HG03196 (cell line): ENCODE measurements around the gene RRN3.
"Not testable (repeated sequence)": the region's sequence is repeated elsewhere in the genome, so short reads cannot be mapped to it uniquely, and the experiment has no call there.

Source experiments
- ATAC-seq: cut with Tn5 transposase; IDR thresholded peaks from one replicate; pipeline ENCODE4 v1.9.1; 2021; ENCODE audit not compliant: unreplicated experiment

RRN3 gene

DNA sequence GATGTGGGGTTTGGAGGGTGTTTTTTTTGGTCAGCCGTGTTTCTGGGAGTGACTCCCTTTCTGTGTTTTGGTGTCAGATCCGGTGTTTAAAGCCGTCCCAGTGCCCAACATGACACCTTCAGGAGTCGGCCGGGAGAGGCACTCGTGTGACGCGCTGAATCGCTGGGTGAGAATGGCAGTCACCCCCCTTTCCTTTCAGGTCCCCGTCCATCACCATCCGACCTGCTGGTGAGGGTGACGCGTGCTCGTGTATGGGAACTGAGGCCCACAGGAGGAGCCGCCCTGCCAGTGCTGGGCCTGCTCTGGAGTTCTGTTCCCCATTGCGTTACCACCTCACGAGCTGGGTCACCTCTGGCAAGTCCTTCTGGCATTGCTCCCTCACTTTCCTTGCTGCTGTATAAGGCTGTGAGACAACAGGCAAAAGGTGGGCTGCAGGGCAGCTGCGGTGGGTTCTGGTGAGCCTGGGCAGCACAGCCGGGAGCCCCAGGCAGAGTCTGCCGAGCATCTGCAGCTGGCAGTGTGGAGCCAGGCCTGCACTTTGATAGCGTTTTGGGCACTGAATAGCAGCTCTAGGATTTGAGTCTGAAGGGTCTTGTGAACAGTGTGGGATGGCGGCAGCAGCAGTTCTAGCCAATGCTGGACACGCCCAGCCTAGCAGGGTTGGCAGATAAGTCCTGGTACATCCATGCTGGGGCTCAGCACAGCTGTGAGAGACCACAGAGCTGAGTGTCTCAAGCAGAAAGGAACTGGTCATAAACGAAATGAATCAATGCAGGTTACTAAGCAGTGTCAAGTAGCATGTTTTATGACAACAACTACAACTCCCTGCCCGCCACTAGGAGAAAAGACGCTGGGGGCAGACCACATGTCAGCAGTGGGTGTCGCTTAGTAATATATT is 65.0 kb downstream of the RRN3 start:
- not testable (repeated sequence) for ATAC-seq

DNA sequence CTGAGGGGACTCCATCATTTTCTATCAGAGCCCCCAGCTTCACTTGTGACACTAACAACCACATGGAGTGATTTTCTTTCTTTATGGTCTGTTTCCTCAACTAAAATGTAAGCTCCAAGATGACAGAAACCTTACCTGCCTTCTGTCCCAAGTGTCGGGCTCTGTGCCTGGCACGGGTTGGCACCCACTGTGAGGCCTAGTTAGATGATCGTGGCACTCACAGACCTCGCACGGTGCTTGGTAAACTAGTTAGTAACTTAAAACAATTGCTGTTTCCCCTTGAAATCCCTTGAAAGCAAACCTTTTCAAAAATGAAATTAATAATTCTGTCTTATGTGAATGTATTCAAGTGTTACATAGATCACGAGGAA is 65.7 kb downstream of the RRN3 start:
- ATAC-seq: not testable (repeated sequence)

DNA sequence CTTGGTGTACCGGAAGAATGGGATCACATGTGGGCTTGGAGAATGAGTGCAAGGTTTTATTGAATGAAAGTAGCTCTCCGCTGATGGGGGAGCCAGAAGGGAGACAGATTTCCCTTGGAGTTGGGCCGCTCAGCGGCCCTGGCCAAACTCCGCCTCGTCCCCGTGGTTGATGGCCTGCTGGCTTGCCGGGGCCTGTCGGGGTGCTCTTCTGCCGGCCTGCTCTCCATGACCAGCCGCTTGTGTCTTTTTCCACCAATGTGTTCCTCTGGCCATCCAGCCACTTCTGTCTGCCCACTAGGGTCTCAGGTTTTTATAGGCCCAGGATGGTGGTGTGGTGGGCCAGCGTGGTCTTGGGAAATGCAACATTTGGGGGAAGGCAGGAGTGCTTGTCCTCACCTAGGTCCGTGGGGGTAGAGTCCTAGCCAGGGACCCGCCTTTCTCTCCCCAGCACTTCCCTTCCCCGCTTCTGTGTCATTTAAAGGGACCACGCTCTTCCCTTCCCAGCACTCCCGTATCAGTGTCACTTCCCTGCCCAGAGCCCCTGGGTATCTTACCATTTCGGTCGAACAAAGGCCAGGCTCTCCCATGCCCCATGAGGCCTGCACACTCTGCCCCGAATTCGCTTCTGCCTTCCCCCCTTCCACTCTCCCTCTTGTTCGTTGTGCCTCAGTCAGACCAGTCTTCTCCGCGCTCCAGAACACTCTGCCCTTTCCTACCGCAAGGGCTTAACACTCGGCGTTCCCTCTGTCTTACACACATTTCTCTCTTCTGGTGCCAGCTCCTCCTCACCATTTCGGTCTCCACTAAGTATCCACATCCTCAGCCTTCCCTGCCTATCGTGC is 66.3 kb downstream of the RRN3 start:
- not testable (repeated sequence) for ATAC-seq

DNA sequence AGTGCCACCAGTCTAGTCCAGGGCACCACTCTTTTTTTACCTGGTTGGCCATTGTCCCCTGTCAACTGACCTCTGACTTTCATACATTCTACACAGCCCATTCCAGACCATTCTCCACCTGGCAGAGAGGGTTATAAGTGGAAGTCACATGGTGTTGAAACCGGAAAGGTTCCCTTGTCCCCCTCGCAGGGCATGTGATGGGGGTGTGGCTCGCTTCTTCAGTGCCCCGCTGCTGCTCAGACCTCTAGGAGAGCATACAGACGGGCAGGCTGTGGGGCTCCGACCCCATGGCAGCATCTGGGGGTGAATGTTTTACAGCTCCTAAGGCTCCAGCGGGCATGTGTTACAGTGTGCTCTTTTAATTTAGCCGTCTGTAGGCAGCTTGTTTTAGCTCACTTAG is 67.0 kb downstream of the RRN3 start:
- not testable (repeated sequence) for ATAC-seq

DNA sequence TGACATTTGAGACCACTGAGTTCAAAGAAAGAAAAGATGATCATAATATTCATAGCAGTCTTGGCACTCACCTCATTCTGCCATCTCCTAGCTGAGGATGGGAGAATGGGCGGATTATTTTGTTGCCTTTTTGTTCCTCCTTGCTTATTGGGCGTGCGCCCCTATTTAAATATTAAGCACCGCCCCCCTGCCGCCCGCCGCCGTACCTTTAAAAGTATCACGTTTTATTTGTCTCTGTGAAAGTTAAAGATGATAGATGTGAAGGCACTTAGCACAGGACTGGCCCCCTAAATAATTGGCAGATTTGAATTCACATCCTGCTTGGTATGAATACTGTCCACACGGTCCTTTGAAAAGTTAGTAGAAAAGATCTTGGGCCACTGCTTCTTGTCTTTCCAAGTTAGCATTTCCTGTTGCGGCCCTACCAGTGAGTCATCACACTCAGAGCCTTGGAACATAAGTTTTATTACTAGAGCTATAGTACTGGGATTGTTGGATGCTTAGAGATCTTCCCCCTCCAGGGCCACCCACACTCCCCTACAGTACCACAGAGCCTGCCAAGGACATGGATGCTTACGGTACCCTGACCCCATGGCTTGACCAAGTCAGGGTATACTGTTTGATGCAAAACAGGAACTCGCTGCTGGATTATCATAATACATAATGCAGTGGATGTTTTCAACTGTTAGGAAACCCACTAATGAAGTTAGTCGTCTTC is 68.7 kb downstream of the RRN3 start:
- ATAC-seq: not testable (repeated sequence)

DNA sequence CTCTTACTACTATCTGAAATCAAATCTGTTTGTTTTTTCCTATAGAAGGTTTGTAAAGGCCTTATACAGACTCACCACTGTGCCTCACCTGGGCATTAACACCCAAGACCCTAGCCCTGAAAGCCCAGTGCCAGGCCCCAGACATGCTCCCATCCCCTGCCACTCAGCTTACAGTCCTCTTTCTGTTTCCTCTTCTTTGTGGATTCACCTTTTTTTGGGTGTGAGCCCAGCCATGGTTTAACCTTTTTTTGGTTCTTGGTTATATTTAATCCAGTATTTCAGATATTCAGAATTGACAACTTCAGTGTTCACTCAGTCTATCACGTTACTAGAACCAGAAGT is 69.2 kb downstream of the RRN3 start:
- not testable (repeated sequence) for ATAC-seq

DNA sequence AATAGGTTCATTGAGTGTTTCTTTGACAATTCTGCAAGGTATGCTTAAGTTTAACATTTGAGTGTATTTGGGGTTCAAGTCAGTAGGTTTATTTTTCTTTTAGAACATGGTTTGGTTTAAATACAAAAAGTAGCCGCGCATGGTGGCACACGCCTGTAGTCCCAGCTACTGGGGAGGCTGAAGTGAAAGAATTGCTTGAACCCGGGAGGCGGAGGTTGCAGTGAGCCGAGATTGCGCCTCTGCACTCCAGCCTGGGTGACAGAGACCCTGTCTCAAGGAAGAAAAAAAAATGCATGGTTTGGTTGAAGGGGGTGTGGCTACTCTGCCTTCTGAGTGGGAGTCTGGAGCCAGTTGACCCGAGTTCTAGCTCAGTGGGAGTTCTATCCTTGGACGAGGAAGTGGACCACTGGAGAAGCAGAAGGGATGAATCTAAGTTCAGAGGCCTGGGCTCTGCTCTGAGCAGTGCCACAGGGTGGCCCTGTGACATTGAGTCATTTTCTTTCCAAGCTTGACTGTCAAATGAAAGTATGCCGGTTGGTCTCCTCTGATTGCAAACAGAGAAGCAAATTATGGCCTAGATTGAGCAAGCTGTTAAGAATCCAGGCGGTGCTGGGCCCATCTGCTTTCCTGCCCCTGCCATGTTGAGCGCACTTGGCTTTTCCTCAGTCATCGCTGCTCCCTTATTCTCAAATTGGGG is 70.5 kb downstream of the RRN3 start:
- ATAC-seq: not testable (repeated sequence)

DNA sequence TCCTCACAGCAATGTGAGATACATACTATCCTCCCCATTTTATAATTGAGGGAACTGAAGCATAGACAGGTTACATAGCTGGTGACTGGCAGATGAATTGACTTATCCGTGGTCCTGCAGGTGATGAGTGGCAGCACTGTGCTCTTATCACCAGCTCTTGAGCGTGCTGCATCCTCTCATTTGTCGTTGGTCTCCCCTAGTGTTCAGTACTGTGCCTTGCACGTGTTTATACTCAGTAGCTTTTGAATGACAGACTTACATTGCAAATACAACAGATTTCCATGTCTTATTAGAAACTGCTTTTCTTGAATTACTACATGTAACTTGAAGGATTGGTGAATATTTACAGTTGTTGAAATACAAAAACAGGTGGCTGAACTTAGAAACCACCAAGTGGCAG is 71.9 kb downstream of the RRN3 start:
- peak; percentile 46 for ATAC-seq

DNA sequence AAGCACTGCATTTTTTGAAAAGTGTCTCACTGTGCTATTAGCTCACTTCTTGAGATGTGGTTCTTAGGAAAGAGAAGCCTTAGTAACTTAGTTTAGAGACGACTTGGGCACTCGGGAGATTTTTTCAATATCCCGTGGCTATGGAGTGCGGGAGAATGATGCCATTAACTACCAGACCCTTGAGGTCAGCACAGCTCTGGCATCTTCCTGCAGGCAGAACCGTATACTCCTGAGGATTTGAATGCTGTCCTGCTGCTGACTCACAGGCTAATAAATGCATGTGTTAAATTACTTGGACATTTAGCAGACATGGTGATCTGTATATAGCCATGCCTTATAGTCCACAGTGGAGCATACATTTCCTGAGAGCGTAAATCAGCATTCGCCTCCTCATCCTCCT is 72.6 kb downstream of the RRN3 start:
- not testable (repeated sequence) for ATAC-seq

DNA sequence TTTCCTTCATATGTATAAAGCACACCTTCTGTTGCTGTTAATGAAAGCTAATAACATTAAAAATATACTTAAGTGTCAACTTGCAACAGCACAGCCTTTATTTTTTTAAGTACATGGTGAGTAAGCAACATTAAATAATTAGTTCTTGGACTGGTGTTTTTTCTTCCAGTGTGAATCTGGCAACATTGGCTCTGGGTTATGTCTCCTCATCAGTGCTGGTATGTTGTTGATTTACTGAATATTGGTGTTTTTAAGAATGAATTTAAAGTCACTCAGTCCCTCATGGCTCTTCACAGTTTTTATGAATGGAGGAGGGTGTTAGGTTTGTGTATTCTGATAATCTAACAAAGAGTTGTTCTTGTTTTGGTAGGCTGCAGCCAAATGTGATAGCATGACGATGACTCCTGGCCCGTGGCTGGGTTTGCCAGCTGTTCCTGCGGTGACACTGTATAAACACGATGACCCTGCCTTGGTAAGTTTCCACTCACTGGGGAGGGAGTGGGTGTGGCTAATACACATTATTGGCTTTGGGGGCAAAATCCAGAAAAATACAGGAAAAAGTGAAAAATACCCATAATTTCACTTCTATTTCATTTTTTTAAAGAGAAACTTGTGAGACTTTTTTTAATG is 77.0 kb downstream of the RRN3 start:
- not testable (repeated sequence) for ATAC-seq

DNA sequence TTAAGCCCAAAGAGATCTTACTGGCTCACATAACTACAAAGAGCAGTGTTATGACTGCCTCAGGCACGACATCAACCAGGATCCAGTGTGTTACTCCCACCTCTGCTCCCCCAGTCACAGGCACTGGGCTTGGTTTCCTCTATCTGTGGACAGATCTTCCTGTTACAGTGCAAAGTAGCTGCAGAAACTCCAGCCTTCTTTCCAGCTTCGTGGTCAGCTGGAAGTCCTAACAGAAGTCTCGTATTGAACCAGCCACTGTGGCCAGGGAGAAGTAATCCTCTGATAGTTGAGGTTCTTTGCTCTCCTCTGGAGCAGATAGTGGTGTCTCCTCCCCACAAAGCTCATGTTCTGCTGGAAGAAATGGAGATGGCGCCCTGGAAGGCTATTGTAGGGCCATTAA is 77.7 kb downstream of the RRN3 start:
- ATAC-seq: not testable (repeated sequence)

DNA sequence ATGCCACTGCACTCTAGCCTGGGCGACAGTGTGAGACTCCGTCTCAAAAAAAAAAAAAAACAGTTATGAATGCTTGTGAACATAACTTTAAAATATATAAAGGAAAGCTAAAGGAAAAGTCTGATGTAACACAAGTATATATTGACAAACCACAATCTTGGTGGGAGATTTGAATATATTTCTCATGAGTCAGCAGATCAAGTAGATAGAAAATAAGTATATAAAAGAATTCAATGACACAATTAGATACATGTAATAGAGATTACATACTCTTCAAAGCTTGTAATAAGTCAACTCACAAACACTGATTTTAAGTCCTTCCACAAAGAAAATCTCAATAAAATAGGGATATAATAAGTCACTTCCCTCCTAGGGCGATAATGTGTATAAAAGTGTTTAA is 78.4 kb downstream of the RRN3 start:
- ATAC-seq: not testable (repeated sequence)

DNA sequence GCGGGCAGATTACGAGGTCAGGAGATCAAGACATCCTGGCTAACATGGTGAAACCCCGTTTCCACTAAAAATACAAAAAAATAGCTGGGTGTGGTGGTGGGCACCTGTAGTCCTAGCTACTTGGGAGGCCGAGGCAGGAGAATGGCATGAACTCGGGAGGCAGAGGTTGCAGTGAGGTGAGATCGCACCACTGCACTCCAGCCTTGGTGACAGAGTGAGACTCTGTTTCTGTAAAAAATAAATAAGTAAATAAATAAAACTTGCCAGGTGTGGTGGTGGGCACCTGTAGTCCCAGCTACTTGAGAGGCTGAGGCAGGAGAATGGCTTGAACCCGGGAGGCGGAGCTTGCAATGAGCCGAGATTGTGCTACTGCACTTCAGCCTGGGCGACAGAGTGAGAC is 81.1 kb downstream of the RRN3 start:
- not testable (repeated sequence) for ATAC-seq
